NB4 (cell line): ENCODE measurements around the gene NRCAM.

Experiments
- CTCF ChIP-seq: IDR thresholded peaks from one replicate; pipeline ENCODE4 v1.5.1; 2012; ENCODE audit warnings: low read depth, low read length
- MAX ChIP-seq: IDR thresholded peaks from 2 replicates; pipeline ENCODE4 v1.6.1; 2011; ENCODE audit warnings: low read depth, low read length
- POLR2A ChIP-seq: IDR thresholded peaks from 2 replicates; pipeline ENCODE4 v1.6.1; 2011; ENCODE audit warnings: mild to moderate bottlenecking; ENCODE audit not compliant: insufficient read length; ENCODE audit errors: extremely low read depth

- TF ChIP-seq CTCF (no peak), POLR2A (no peak), MAX (no peak)
Measured at GRCh38 chr7:108152198-108152597, 304.0 kb downstream of the NRCAM start.
